Right lobe of liver (tissue), 6 donors: ENCODE data around the gene ASXL1. TPM values are rescaled to one million over a fixed set of nuclear protein-coding genes. Genes with fewer than 3 reads are reported as not detected.

Experiments
- ATAC-seq, 4 donors: fragments of 200-7000 bp; cut with Tn5 transposase; one replicate each; pipeline ENCODE4 v1.9.1; 2020; ENCODE audit warnings: mild to moderate bottlenecking in 4 of 4, moderate library complexity in 4 of 4
- DNase-seq, 3 donors: peaks; one replicate each; pipeline ENCODE4 v3.0.0-alpha.2; 2020
- H3K27ac ChIP-seq, 3 donors: fragments of 200-600 bp; one replicate each; pipeline ENCODE4 v1.8.0; 2022
- H3K27me3 ChIP-seq, 2 donors: fragments of 200-600 bp; one replicate each; pipeline ENCODE4 v1.8.0; 2022
- H3K36me3 ChIP-seq, 4 donors: fragments of 200-600 bp; sonication (generic) in 1 of 4; one replicate each; pipeline versions ENCODE4 v1.5.1 to v1.8.0; 2017 to 2022; ENCODE audit warnings: control low read depth in 1 of 4
- H3K4me1 ChIP-seq, 4 donors: fragments of 200-600 bp; sonication (generic) in 1 of 4; one replicate each; pipeline versions ENCODE4 v1.5.1 to v1.8.0; 2017 to 2022; ENCODE audit warnings: control low read depth in 1 of 4
- H3K4me3 ChIP-seq, 3 donors: fragments of 200-600 bp; one replicate each; pipeline ENCODE4 v1.8.0; 2022
- H3K9me3 ChIP-seq, 4 donors: fragments of 200-600 bp; sonication (generic) in 1 of 4; one replicate each; pipeline versions ENCODE4 v1.5.1 to v1.8.0; 2017 to 2022; ENCODE audit warnings: control low read depth in 1 of 4
- POLR2A ChIP-seq: fragments of 450-650 bp; IDR thresholded peaks from one replicate; pipeline ENCODE4 v1.6.1; 2017; ENCODE audit warnings: antibody characterized with exemption, mild to moderate bottlenecking
- WGBS: methylation state at CpG from one replicate; pipeline ENCODE4 v1.1.6; 2018; ENCODE audit warnings: low coverage, low lambda C conversion rate; ENCODE audit not compliant: insufficient coverage; ENCODE audit errors: missing lambda C conversion rate; 5-methylcytosine and 5-hydroxymethylcytosine counted together
- intact Hi-C, 2 donors: fragments of 100-400 bp; cut with DNase I; formaldehyde crosslinking; loops; one replicate each; pipeline versions ENCODE4 v1.11.2 to v1.14.1; 2022
- total RNA-seq, 6 experiments: library from RNA; depleted of rRNA in 2 of 6; stranded (reverse); fragments of >200 nt in 2 of 6; fragmentation: NEBNext Ultra II Directional in 3 of 6; extraction: Animal tissue kit (Norgen Biotek cat#: 25700) in 3 of 6; gene quantifications; one replicate each; pipeline versions ENCODE4 v1.1.0 to v1.2.4, GENCODE V29; 2016 to 2023
- TF ChIP-seq, protein P1 (sequence below), 4 donors: fragments of 200-600 bp in 3 of 4; fragments of 450-650 bp in 1 of 4; IDR thresholded peaks; one replicate each; pipeline versions ENCODE4 v1.5.1 to v1.8.0; 2016 to 2022; ENCODE audit warnings: antibody characterized with exemption in 4 of 4, mild to moderate bottlenecking in 2 of 4
- donor health status: DM: no; HTN: yes; CAD: no.
- donor health status: DM: no; HTN: no; CAD: no.
- donor health status: DM: no; HTN: no; CAD: no.
- donor health status: DM: no; HTN: yes; CAD: no.
- donor health status: DM: no; HTN: yes; CAD: no.

The ASXL1 gene
- total RNA-seq, 6 experiments from 2014 or later, result 18.9 to 41.8 (median 26.0) TPM

DNA sequence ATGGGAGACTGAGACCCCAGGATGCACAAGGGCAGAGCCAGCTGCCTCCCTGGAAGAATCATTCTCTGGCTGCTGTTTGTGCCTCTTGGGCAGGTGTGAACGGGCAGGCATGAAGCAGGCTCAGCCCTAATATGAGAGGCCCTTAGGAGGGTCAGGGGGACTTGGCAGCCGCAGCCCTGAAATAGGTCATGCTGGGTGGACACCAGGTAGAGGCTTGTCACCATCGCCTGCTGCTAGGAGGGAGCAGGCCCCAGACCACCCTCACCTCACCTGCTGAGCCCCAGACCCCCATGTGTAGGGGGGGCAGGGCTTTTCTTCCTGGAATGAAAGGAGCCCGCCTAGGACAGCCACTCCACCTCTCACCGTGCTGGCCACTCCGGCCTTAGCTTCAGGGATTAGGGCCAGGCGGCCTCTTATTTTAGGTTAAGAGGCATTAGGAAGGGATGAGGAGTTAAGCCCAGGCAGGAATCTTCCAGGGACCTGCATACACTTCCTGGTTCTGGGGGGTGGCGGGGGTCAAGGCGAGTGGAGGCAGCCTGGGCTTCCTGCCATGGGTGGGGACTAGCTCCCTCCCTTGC lies 92.4 kb downstream of the ASXL1 start:
- H3K27me3 ChIP-seq, result no peaks in the 10 kb centered on the region
- 60% methylated on average over 1 of the region's 9 CpGs for WGBS
- no peak overlapping the region for H3K27ac ChIP-seq
- DNase-seq (peak in 1 of 3 donors; percentile 45), ATAC-seq (no peak)
- peaks cover 0 to 25% (median 5%) of the 10 kb centered on the region in 4 donors for H3K36me3 ChIP-seq
- no peak for TF ChIP-seq POLR2A
- TF ChIP-seq, protein P1, sequence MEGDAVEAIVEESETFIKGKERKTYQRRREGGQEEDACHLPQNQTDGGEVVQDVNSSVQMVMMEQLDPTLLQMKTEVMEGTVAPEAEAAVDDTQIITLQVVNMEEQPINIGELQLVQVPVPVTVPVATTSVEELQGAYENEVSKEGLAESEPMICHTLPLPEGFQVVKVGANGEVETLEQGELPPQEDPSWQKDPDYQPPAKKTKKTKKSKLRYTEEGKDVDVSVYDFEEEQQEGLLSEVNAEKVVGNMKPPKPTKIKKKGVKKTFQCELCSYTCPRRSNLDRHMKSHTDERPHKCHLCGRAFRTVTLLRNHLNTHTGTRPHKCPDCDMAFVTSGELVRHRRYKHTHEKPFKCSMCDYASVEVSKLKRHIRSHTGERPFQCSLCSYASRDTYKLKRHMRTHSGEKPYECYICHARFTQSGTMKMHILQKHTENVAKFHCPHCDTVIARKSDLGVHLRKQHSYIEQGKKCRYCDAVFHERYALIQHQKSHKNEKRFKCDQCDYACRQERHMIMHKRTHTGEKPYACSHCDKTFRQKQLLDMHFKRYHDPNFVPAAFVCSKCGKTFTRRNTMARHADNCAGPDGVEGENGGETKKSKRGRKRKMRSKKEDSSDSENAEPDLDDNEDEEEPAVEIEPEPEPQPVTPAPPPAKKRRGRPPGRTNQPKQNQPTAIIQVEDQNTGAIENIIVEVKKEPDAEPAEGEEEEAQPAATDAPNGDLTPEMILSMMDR (IDR thresholded peaks at IDR 0.05), result no peak
- H3K4me1 ChIP-seq, result peaks cover 0 to 15% (median 0%) of the 10 kb centered on the region in 4 donors
- no peak overlapping the region for H3K4me3 ChIP-seq
- intact Hi-C loops, result loop anchor here (10.0 kb wide), 2 partner anchors 96 to 116 kb away; partner anchors contain the start of gene ASXL1 (in 1 of the 2)
- no peaks in the 10 kb centered on the region for H3K9me3 ChIP-seq

DNA sequence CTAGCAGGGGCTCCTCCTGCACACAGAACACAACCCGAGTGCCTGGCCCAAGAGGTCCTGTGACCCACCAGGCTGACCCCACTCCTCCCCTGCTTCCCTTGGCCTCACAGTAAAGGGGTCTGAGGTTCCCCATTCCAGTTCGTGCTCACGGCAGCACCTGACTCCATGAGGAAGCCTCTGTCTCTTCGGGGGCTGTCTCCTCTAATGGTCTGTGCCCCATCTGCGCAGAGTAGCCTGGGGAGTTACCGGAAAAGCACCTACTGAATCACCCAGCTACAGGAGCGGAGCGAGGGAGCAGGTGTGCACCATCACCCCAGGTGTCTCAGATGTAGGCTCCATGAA lies 93.2 kb downstream of the ASXL1 start:
- TF ChIP-seq, protein P1 (IDR thresholded peaks at IDR 0.05), result no peak
- no peak for TF ChIP-seq POLR2A
- Histone ChIP-seq H3K4me1 (peaks cover 0 to 15% (median 0%) of the 10 kb centered on the region in 4 donors), H3K4me3 (no peak overlapping the region), H3K27me3 (no peaks in the 10 kb centered on the region), H3K36me3 (peaks cover 0 to 24% (median 4%) of the 10 kb centered on the region in 4 donors), H3K9me3 (no peaks in the 10 kb centered on the region), H3K27ac (no peak overlapping the region)
- DNase-seq (no peak), ATAC-seq (no peak)
- intact Hi-C loops, result loop anchor here (10.0 kb wide), 2 partner anchors 97 to 117 kb away; partner anchors contain the start of gene ASXL1 (in 1 of the 2)
- WGBS, result 100% methylated on average over 2 of the region's 8 CpGs

DNA sequence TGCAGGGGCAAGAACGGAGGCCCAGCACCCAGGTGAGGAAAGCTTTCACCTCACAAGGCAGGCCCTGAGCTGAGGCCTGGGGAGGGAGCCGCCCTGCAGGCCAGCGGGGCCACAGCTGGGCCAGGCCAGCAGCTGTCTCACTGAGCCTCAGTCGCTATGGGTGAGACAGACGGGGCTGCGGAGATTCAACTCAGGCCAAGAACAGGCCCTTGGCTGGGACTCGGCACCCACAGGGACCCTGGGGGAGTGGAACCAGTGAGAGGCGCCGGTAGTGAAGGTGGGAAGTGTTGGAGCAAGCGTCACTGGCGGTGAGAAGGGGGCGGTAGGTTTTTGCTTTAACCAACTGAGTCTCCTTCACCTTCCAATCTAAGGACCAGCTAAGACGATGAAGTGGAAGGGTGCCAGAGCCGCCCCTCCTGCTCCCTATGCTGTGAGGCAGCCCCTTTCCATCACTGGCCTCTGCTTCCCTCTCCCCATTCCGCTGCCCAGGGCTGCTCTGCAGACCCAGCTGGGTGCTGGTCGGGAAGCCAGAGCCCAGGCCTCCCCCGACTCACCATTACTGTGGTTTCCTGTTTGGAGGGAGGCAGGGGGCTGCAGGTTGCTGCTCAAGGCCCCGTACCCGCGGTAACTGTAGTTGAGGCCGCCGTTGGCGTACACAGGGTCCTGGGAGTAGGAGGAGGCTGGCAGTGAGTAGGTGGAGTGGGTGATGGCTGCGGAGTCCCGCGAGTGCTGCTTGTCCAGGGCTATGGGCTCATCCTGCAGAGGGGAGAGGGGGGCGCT lies 93.7 kb downstream of the ASXL1 start:
- Histone ChIP-seq H3K36me3 (peaks cover 0 to 20% (median 2%) of the 10 kb centered on the region in 4 donors), H3K4me3 (no peak overlapping the region), H3K27me3 (no peaks in the 10 kb centered on the region), H3K27ac (no peak overlapping the region), H3K9me3 (no peaks in the 10 kb centered on the region), H3K4me1 (peaks cover 0 to 11% (median 0%) of the 10 kb centered on the region in 4 donors)
- WGBS, result 83% methylated on average over 17 of the region's 27 CpGs
- ATAC-seq (peak in 2 of 4 donors; percentile 6 to 16), DNase-seq (peak in 1 of 3 donors; percentile 50)
- intact Hi-C loops, result loop anchor here (10.0 kb wide), 2 partner anchors 97 to 117 kb away; partner anchors contain the start of gene ASXL1 (in 1 of the 2)
- TF ChIP-seq, protein P1 (IDR thresholded peaks at IDR 0.05), result peak in 1 of 4 donors; percentile 10
- no peak for TF ChIP-seq POLR2A

DNA sequence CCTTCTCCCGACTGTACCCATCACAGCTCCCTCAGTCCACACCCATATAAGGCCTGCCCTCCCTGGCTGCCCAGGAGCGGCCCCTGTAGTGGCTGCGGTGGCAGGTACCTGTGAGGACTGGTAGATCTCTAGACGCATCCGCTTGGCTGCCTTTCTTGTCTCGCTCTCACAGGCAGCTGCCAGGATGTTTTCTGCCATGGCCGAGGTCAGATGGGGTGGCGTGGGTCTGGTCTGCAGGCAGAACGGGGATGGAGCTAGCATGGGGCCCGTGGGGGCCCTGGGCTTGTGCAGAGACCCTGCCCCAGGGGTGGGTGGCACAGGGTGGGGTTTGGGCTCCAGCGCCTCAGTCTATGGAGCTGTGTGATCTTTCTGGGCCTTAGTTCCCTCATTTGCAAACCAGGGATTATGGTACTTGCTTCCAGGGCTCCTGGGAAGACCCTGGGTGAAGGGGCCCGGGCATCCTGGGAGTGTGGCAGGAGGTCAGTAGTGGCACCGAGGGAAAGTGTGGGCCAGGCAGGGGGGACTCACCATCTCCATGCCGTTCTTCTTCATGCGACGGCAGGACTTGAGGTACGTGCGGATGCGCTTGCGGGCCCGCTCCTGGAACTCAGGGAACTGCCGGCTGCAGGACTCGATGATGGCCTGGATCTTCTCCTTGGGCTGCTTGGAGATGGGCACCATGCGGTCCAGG lies 94.8 kb downstream of the ASXL1 start:
- H3K36me3 ChIP-seq, result peaks cover 0 to 14% (median 2%) of the 10 kb centered on the region in 4 donors
- peaks cover 0 to under 1% (median 0%) of the 10 kb centered on the region in 4 donors for H3K4me1 ChIP-seq
- no peak for TF ChIP-seq POLR2A
- TF ChIP-seq, protein P1 (IDR thresholded peaks at IDR 0.05), result no peak
- WGBS, result 86% methylated on average over 7 of the region's 24 CpGs
- DNase-seq, result peak in 1 of 3 donors; percentile 50
- intact Hi-C loops, result loop anchor here (10.0 kb wide), 2 partner anchors 98 to 118 kb away; partner anchors contain the start of gene ASXL1 (in 1 of the 2)
- no peaks in the 10 kb centered on the region for H3K9me3 ChIP-seq
- ATAC-seq, result no peak
- no peak overlapping the region for H3K27ac ChIP-seq
- no peak overlapping the region for H3K4me3 ChIP-seq
- H3K27me3 ChIP-seq, result no peaks in the 10 kb centered on the region
